PFSK-1 (cell line): ENCODE results near the gene ORC4. TPM values are rescaled to one million over a fixed set of nuclear protein-coding genes. Genes with fewer than 3 reads are reported as not detected.
A peak's percentile ranks its signal among the peaks of the same experiment; 100 is the strongest.

Experiments used
- FOXP2 ChIP-seq: optimal IDR thresholded peaks from 2 replicates; pipeline ENCODE3; 2011; ENCODE audit warnings: borderline replicate concordance, control low read depth, inconsistent platforms; ENCODE audit not compliant: insufficient read depth; ENCODE audit errors: extremely low read length, extremely low read depth
- POLR2AphosphoS5 ChIP-seq: IDR thresholded peaks from 2 replicates; pipeline ENCODE4 v1.6.1; 2012; ENCODE audit warnings: low read depth, mild to moderate bottlenecking, control low read depth, low read length, moderate library complexity
- SIN3A ChIP-seq: IDR thresholded peaks from 2 replicates; pipeline ENCODE4 v1.6.1; 2012; ENCODE audit warnings: mild to moderate bottlenecking, low read length, moderate library complexity, borderline replicate concordance; ENCODE audit not compliant: insufficient read depth
- TAF1 ChIP-seq: IDR thresholded peaks from 2 replicates; pipeline ENCODE4 v1.6.1; 2012; ENCODE audit warnings: low read length, control low read depth, borderline replicate concordance; ENCODE audit not compliant: insufficient read depth
- polyA plus RNA-seq: library from polyadenylated mRNA; unstranded; fragments of >200 nt; gene quantifications from one replicate; pipeline ENCODE4 v1.2.1, GENCODE V29; 2012; ENCODE audit warnings: low read depth, missing spikeins; ENCODE audit not compliant: insufficient read length
- TF ChIP-seq, protein P1 (sequence below), 2 experiments: IDR thresholded peaks; 2 replicates each; pipeline versions ENCODE4 v1.6.1 to v1.8.0; 2011 to 2012; ENCODE audit warnings: low read depth in 2 of 2, low read length in 2 of 2, control low read depth in 1 of 2, inconsistent platforms in 1 of 2, mild to moderate bottlenecking in 1 of 2, moderate library complexity in 1 of 2; ENCODE audit not compliant: insufficient read depth in 1 of 2

The ORC4 gene
- 27.3 TPM for polyA plus RNA-seq

DNA sequence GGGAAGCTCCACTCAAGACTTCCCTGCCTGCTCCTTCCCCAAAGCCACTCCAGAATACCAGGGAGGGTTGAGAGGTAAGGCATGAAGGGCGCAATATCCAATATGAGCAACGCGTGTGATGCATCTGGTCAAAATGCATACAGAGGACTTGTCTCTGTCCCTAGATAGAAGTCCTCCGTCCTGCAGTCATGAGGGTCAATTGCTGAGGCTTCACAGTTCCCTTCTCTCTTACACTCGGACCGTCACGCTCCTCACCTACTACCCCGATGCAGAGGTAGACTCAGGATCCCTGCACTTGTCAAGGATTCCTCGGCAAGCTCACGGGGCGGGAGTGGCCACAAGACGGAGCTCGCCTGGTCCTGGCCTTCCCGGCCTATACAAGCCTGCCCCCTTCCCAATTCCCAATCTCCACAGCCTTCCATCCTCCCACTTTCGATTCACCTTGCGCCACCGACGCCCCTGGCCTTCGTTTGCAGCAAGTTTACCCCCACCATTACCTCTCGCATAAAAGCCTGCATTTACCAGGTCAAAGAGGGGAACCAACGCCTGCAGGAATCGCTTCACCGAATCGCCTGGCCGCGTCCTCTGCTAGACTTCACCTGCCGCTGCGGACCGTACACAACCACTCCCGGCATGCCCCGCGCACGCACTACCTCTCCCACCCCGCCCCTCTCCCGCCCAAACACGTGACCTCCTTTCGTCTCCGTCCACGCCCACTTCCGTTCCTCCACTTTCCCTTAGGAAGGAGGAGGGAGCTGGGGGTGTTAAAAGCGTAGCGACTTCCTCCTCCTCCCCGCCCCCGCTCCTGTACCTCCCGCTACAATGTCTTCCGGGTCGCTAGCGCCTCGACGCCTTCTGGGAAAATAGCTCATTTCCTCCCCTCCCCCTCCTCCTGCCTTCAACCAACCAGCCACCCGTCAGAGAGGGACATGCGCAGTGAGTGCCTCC lies at the start of gene ORC4:
TSS of gene ORC4 (minus strand) at position 627 of the 948 bp plus-strand sequence. CDS start 44,779 bp downstream, outside the sequence.
- TF ChIP-seq, protein P1, sequence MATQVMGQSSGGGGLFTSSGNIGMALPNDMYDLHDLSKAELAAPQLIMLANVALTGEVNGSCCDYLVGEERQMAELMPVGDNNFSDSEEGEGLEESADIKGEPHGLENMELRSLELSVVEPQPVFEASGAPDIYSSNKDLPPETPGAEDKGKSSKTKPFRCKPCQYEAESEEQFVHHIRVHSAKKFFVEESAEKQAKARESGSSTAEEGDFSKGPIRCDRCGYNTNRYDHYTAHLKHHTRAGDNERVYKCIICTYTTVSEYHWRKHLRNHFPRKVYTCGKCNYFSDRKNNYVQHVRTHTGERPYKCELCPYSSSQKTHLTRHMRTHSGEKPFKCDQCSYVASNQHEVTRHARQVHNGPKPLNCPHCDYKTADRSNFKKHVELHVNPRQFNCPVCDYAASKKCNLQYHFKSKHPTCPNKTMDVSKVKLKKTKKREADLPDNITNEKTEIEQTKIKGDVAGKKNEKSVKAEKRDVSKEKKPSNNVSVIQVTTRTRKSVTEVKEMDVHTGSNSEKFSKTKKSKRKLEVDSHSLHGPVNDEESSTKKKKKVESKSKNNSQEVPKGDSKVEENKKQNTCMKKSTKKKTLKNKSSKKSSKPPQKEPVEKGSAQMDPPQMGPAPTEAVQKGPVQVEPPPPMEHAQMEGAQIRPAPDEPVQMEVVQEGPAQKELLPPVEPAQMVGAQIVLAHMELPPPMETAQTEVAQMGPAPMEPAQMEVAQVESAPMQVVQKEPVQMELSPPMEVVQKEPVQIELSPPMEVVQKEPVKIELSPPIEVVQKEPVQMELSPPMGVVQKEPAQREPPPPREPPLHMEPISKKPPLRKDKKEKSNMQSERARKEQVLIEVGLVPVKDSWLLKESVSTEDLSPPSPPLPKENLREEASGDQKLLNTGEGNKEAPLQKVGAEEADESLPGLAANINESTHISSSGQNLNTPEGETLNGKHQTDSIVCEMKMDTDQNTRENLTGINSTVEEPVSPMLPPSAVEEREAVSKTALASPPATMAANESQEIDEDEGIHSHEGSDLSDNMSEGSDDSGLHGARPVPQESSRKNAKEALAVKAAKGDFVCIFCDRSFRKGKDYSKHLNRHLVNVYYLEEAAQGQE (IDR thresholded peaks at IDR 0.05; ENCODE audit: insufficient read depth in 1 of 2, low read depth in 2 of 2, low read length in 2 of 2) = no peak
- TF ChIP-seq FOXP2 (peak; percentile 83), SIN3A (no peak), TAF1 (peak; percentile 35; the same call in 1 of the 2 replicates), POLR2AphosphoS5 (peak; percentile 71; the same call in 1 of the 2 replicates)

GRCh38 chr2:148067801-148068200 lies 47.3 kb upstream of the ORC4 start:
- TF ChIP-seq POLR2AphosphoS5 (no peak), TAF1 (no peak), FOXP2 (no peak), SIN3A (no peak)
- TF ChIP-seq, protein P1 (IDR thresholded peaks at IDR 0.05; ENCODE audit: insufficient read depth in 1 of 2, low read depth in 2 of 2, low read length in 2 of 2) = no peak

- TF ChIP-seq FOXP2 = no peak
- no peak for TF ChIP-seq SIN3A
- TF ChIP-seq, protein P1 (IDR thresholded peaks at IDR 0.05; ENCODE audit: insufficient read depth in 1 of 2, low read depth in 2 of 2, low read length in 2 of 2) = no peak
- no peak for TF ChIP-seq POLR2AphosphoS5
- no peak for TF ChIP-seq TAF1
Observed at GRCh38 chr2:148065936-148066335, 45.4 kb upstream of the ORC4 start.

DNA sequence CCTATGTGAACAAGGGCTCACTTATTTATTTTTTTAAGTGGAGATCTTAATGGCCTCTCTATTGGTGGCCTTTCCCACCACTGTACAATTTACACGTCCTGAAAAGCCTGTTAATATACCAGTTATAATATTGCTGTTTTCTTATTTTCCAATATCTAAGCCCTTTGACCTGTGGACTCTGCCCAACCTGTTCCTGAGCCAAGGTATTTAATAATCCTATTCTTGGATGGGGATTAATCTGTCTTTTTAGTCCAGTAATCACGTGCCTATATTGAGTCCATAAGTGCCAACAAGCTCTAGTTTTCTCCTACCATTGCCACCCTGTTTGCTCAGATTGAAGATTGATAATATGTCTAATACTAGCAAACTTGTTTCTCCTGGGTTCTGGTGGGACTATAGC lies 43.1 kb upstream of the ORC4 start:
- TF ChIP-seq, protein P1 (IDR thresholded peaks at IDR 0.05; ENCODE audit: insufficient read depth in 1 of 2, low read depth in 2 of 2, low read length in 2 of 2) = no peak
- TF ChIP-seq SIN3A (no peak), TAF1 (no peak), FOXP2 (no peak), POLR2AphosphoS5 (no peak)

- TF ChIP-seq SIN3A (no peak), FOXP2 (no peak), TAF1 (no peak), POLR2AphosphoS5 (no peak)
- TF ChIP-seq, protein P1 (IDR thresholded peaks at IDR 0.05; ENCODE audit: insufficient read depth in 1 of 2, low read depth in 2 of 2, low read length in 2 of 2) = no peak
Observed at GRCh38 chr2:148058641-148059040, 38.1 kb upstream of the ORC4 start.
